ENCODE data around the gene ATRNL1.

The ATRNL1 gene

GRCh38 chr10:115136616-115137015 is 43.5 kb downstream of the ATRNL1 start:
- DNase-seq = no peak
- Histone ChIP-seq H3K27ac (ENCODE audit: low read length) (no peak overlapping the region), H3K79me2 (ENCODE audit: low read length) (no peaks in the 10 kb centered on the region), H3K9me3 (replicated peaks; ENCODE audit: insufficient read depth, low read length) (no peaks in the 10 kb centered on the region), H3K9me2 (replicated peaks; ENCODE audit: insufficient read depth, low read length) (no peaks in the 10 kb centered on the region), H3K27me3 (replicated peaks; ENCODE audit: insufficient read depth, low read length) (no peaks in the 10 kb centered on the region), H3K4me3 (ENCODE audit: low read length) (no peak overlapping the region), H2AFZ (ENCODE audit: low read length) (no peak overlapping the region), H4K20me1 (ENCODE audit: insufficient read depth, low read length) (no peaks in the 10 kb centered on the region), H3K36me3 (replicated peaks; ENCODE audit: insufficient read depth, low read length) (no peaks in the 10 kb centered on the region), H3K4me2 (ENCODE audit: low read depth, low read length) (no peak overlapping the region), H3K4me1 (ENCODE audit: low read length) (no peaks in the 10 kb centered on the region), H3K9ac (ENCODE audit: low read length) (no peak overlapping the region), H3F3A (ENCODE audit: insufficient read depth, low read length) (no peaks in the 10 kb centered on the region)
- TF ChIP-seq EZH2phosphoT487 (IDR thresholded peaks at IDR 0.05; ENCODE audit: low read length) = no peak
- no peak for TF ChIP-seq EZH2 (optimal IDR thresholded peaks at IDR 0.05; ENCODE audit: low read depth, low read length)
- no peak for TF ChIP-seq CTCF (IDR thresholded peaks at IDR 0.05; ENCODE audit: low read length)

- H3F3A ChIP-seq (ENCODE audit: insufficient read depth, low read length) = no peaks in the 10 kb centered on the region
- H3K9me2 ChIP-seq (replicated peaks; ENCODE audit: insufficient read depth, low read length) = no peaks in the 10 kb centered on the region
- no peak overlapping the region for H3K4me3 ChIP-seq (ENCODE audit: low read length)
- H3K79me2 ChIP-seq (ENCODE audit: low read length) = no peaks in the 10 kb centered on the region
- DNase-seq = peak; percentile 25
- H3K27ac ChIP-seq (ENCODE audit: low read length) = no peak overlapping the region
- no peak overlapping the region for H3K4me2 ChIP-seq (ENCODE audit: low read depth, low read length)
- TF ChIP-seq CTCF (IDR thresholded peaks at IDR 0.05; ENCODE audit: low read length) (peak; percentile 50), EZH2 (optimal IDR thresholded peaks at IDR 0.05; ENCODE audit: low read depth, low read length) (no peak)
- H3K36me3 ChIP-seq (replicated peaks; ENCODE audit: insufficient read depth, low read length) = no peaks in the 10 kb centered on the region
- no peak overlapping the region for H2AFZ ChIP-seq (ENCODE audit: low read length)
- no peaks in the 10 kb centered on the region for H3K27me3 ChIP-seq (replicated peaks; ENCODE audit: insufficient read depth, low read length)
- H3K9me3 ChIP-seq (replicated peaks; ENCODE audit: insufficient read depth, low read length) = no peaks in the 10 kb centered on the region
- H4K20me1 ChIP-seq (ENCODE audit: insufficient read depth, low read length) = no peaks in the 10 kb centered on the region
- H3K9ac ChIP-seq (ENCODE audit: low read length) = no peak overlapping the region
- no peaks in the 10 kb centered on the region for H3K4me1 ChIP-seq (ENCODE audit: low read length)
Observed at GRCh38 chr10:115141254-115141653, 48.1 kb downstream of the ATRNL1 start.

GRCh38 chr10:115157357-115157756 is 64.2 kb downstream of the ATRNL1 start:
- Histone ChIP-seq H3K9me3 (replicated peaks; ENCODE audit: insufficient read depth, low read length) (no peaks in the 10 kb centered on the region), H3K27me3 (replicated peaks; ENCODE audit: insufficient read depth, low read length) (no peaks in the 10 kb centered on the region), H3K4me3 (ENCODE audit: low read length) (no peak overlapping the region), H3K9ac (ENCODE audit: low read length) (no peak overlapping the region), H3K4me2 (ENCODE audit: low read depth, low read length) (no peak overlapping the region), H3K36me3 (replicated peaks; ENCODE audit: insufficient read depth, low read length) (no peaks in the 10 kb centered on the region), H3F3A (ENCODE audit: insufficient read depth, low read length) (no peaks in the 10 kb centered on the region), H2AFZ (ENCODE audit: low read length) (no peak overlapping the region), H3K79me2 (ENCODE audit: low read length) (no peaks in the 10 kb centered on the region), H3K27ac (ENCODE audit: low read length) (no peak overlapping the region), H3K4me1 (ENCODE audit: low read length) (no peaks in the 10 kb centered on the region), H4K20me1 (ENCODE audit: insufficient read depth, low read length) (no peaks in the 10 kb centered on the region), H3K9me2 (replicated peaks; ENCODE audit: insufficient read depth, low read length) (no peaks in the 10 kb centered on the region)
- TF ChIP-seq EZH2phosphoT487 (IDR thresholded peaks at IDR 0.05; ENCODE audit: low read length) = no peak
- TF ChIP-seq CTCF (IDR thresholded peaks at IDR 0.05; ENCODE audit: low read length) = no peak
- TF ChIP-seq EZH2 (optimal IDR thresholded peaks at IDR 0.05; ENCODE audit: low read depth, low read length) = no peak
- DNase-seq = no peak

All from MM.1S (cell line).